Sciatic nerve (tissue), 2 donors: ENCODE results near the gene GGTLC1. TPM values are rescaled to one million over a fixed set of nuclear protein-coding genes. Genes with fewer than 3 reads are reported as not detected.
"Not testable (repeated sequence)": the region's sequence is repeated elsewhere in the genome, so short reads cannot be mapped to it uniquely, and the experiment has no call there.

Experiments used
- ATAC-seq: fragments of 200-7000 bp; cut with Tn5 transposase; one replicate; pipeline ENCODE4 v1.9.1; 2020; ENCODE audit warnings: mild to moderate bottlenecking, moderate library complexity
- DNase-seq: peaks from one replicate; pipeline ENCODE4 v3.0.0-alpha.2; 2020; ENCODE audit warnings: low spot score
- intact Hi-C: fragments of 100-400 bp; cut with DNase I; formaldehyde crosslinking; loops from one replicate; pipeline ENCODE4 v1.14.2; 2022
- total RNA-seq: library from RNA; stranded (reverse); fragmentation: NEBNext Ultra II Directional; extraction: Animal tissue kit (Norgen Biotek cat#: 25700); gene quantifications from one replicate; pipeline ENCODE4 v1.2.1, GENCODE V29; 2021
- donor health status: DM: no; HTN: no; CAD: no.
- donor health status: DM: no; HTN: no; CAD: no.

The GGTLC1 gene
- total RNA-seq, 1 donor from 2014 or later: not detected

DNA sequence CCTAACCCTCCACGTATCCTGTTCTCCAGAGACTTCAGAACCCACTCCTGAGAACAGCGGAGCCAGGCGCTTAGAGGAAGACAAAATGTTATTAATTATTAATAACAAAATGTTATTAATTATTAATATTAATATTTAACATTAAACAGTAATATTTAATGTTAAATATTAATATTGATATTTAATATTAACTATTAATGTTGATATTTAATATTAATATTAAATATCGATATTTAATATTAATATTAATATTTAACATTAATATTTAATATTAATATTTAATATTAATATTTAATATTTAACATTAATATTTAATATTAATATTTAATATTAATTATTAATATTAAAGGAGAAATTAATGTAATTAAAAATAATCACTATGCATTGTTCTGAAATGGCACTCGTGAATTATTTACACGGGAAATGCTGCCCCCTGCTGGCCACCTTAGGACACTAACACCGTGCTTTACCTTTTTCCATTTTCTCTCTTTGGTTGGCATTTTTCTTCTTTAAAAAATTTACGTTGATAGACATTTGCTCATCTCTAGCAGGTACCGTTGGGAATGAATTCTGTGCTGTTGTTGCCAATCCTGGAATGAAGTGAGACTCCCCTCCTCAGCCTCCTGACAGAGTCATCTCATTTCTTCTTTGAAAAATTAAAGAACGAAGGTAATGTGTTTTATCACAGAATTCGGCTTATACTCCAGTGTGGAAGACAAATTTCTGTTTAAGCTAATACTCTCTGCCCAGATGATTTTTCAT, 7.5 kb upstream of the GGTLC1 start:
- DNase-seq (peak; percentile 83), ATAC-seq (no peak)
- intact Hi-C loops: no loop called here

DNA sequence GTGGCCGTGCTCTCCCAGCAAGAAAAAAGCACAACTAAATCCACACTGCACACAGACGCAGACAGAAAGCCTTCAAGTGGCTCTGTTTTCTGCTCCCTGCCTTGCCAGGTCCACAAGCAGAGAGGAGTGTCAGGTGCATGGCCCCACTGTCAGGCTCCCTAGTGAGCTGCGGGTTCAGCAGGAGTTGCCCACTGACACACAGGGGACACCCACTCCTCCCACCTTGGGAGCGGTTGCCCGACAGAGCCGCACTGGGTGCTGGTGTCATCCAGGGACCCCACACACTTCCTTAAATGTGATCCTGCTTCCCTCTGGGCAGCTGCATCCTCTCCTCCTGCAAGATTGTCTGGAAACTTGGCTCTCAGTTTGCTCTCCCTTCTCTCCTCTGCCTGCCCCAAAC, 6.7 kb upstream of the GGTLC1 start:
- ATAC-seq, intact Hi-C loops, DNase-seq: not testable (repeated sequence)

DNA sequence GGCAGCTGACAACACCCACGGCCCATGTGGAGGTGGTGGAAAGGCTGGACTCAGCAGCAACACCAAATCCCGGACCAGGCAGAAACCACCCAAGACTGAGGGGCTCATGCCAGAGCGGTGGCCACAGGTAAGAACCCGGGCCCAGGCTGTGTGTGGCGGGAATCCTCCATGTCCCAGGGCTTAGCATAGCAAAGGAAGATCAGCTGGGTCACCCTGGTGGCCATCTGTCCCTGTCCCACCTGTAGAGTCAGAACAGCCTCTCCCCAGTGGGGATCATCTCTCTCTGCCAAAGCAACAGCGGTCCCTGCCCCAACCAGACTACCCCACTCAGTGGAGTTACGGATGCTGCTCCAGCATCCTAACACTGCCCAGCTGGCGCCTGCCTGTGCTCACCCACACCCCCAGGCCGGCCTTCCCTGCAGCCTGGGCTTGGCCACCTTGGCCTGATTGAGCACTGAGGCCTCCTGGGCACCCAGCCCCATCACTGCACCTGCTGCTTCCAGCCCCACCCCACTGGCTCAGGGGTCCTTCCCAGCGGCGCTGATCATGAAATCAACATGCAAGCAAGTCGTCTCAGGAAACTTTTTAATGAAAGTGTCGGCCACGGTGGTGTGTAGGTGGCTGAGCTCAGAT, 5.5 kb upstream of the GGTLC1 start:
- DNase-seq, ATAC-seq, intact Hi-C loops: not testable (repeated sequence)

DNA sequence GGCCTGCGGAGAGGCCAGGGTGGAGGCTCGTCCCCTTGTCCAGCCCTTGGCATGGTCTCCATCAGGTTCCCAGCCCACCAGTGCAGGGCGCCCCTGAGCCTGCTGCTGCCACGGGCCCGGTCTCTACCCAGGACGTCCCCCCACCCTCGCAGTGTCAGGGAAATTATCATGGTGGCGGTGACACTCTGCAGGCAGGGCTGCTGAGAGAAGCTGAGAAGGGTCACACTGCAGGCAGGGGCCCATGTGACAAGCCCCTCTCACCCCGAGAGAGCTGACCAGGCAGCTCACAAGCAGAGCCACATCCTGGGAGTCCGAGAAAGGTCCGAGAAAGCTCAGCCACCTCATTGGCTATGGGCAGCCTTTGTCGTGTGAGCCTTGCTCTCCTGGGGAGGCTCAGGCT, 4.9 kb upstream of the GGTLC1 start:
- ATAC-seq, intact Hi-C loops, DNase-seq: not testable (repeated sequence)

DNA sequence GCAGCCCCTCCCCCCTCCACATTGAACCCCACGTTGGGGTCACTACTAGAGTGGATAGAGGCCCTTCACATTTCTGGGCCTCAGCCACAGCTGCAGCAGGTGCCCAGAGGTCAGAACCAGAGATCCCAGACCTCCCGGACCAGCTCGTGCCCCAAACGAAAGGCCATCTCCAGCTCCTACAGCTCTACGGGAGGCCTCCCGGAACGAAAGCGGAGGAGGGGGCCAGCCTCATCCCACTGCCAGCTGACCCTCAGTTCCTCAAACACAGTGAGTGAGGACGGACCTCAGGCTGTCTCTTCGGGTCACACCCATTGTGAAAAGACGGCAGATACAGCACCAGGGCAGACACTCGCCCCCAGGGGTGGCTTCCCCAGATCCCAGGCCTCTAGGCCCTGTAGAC, 1.7 kb upstream of the GGTLC1 start:
- ATAC-seq, DNase-seq, intact Hi-C loops: not testable (repeated sequence)

DNA sequence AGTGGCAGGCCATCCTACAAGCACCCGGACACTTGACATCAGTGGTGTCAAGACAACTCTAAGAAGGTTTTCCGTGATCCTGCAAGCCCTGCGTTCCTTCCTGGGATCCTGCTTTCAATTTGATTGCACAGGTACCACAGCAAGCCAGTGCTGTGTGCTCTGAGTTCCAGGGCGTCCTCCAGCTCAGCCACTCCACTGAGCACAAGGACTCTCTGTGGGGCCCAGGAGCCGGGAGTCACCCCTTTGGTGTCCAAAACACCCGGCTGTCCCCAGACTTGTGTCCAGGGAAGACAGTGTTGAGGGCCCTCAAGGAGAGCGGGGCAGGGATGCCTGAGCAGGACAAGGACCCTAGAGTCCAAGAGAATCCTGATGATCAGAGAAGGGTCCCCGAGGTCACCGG, 387 bp upstream of the GGTLC1 start:
- intact Hi-C loops: loop anchor here (5.0 kb wide), 1 partner anchor 52 kb away; no protein-coding TSS in a partner anchor
- DNase-seq, ATAC-seq: not testable (repeated sequence)

DNA sequence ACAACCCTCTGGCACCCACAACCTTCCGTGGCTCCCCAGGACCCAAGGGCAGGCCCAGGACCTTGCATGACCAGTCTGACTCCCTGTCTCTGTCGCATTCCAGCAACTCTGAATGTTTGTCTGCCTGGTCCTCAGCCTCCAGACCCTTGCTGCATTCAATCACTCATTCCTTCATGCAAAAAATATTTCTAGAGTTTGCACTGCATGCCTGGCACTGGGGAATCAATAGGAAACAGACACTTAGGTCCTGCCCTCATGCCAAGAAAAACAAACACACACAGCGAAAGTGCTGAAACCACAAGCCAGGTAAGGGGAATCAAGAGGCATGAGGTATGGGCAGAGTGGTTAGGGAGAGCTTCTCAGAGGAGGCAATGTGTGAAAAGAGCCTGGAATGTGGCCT, 1.9 kb downstream of the GGTLC1 start:
- intact Hi-C loops: loop anchor here (5.0 kb wide), 1 partner anchor 49 kb away; no protein-coding TSS in a partner anchor
- DNase-seq, ATAC-seq: not testable (repeated sequence)

DNA sequence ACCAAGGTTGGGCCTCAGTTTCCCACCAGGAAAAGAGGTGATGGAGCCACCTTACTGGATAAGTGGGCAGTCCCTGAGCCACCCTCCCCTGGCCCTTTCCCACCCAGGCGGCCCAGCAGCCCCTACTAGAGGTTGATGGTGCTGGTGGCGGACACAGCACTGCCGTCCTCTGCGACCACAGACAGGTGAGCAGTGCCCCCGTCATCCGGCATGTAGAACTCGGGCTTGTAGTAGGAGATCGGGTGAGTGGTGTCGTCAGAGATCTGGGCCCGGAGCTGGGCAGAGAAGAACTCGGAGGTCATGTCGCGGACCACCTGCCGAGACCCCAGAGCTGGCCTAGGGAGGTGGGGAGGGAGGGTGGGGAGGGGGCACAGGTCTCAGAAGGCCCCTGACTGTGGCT, 2.3 kb downstream of the GGTLC1 start:
- intact Hi-C loops: loop anchor here (5.0 kb wide), 1 partner anchor 49 kb away; no protein-coding TSS in a partner anchor
- not testable (repeated sequence) for ATAC-seq, DNase-seq

DNA sequence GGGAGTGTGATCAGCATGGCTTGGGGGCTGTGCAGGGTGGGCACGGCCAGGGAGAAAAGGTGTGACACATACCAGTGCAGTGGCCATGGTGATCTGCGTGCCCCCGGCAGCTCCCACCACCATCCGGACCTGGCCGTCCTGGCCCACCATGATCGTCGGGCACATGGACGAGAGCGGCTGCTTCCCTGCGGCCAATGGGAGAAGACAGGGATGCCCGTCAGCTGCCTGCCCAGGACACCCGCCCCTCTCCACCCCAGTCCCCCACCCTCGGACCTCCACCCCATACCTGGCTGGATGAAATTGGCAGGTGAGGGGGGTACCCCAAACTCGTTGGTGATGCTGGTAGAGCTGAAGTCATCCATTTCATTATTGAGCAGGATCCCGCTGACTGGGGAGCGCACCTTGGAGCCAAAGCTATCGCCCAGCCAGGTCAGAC, 2.8 kb downstream of the GGTLC1 start:
- ATAC-seq, DNase-seq: not testable (repeated sequence)
- intact Hi-C loops: loop anchor here (5.0 kb wide), 1 partner anchor 49 kb away; no protein-coding TSS in a partner anchor

DNA sequence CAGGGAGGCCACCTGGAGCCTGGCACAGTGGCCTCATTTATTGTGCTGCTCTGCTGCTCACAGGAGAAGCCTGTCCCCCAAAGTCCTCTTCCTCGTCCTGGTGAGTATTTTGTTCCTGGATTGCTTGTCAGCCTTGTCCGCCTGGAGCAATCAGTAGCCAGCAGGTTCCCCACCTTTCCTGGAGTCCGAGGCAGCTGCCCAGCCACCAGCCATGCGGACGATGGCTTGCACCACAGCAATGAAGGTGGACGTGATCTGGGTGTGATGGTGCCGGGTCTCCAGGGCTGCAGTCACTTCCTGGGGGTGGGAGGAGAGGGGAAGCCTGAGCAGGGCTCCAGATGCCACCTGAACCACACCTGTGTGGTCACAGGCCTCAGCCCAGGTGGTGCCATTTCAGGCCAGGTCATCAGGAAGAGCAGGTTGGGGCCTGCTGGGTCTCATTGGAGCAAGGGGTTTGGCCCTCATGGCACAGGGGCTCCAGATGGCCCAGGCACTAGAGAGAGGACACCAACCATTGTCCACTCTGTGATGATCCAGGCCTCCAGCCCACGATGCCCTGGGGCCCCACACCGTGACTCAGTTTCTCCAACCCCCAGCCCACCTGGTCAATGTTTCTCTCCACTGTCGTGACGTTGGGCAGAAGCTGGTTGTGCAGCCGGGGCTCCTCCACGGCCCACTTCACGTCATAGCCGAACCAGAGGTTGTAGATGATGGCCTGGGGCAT, 3.4 kb downstream of the GGTLC1 start:
- not testable (repeated sequence) for ATAC-seq, DNase-seq
- intact Hi-C loops: loop anchor here (5.0 kb wide), 1 partner anchor 48 kb away; no protein-coding TSS in a partner anchor

DNA sequence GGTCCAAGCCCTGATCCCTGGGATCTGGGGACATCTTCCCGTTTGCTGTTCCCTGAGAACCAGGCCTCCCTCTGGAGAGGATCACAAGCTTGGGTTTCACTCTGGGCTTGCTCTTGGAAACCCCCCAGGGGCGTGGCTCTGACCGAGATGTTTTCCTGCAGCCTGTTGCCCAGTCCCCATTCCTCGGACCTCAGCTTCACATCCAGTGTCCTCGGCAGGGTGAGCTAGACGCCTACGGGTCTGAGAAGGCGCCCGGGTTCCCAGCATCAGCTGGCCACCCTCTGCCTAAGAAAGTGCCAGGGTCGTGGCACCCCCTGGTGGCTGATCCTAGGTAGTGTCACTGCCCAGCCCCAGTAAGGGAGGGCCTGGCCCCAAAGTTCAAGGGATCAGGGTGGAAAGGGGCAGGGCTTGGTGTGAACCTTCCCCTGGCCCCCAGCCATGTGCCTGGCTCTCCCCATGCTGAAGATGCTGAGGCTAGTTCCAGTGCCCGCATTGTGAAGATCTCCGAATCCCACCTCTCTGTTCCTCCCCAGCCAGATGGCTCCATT, 4.0 kb downstream of the GGTLC1 start:
- intact Hi-C loops: loop anchor here (5.0 kb wide), 1 partner anchor 47 kb away; no protein-coding TSS in a partner anchor
- not testable (repeated sequence) for ATAC-seq, DNase-seq

DNA sequence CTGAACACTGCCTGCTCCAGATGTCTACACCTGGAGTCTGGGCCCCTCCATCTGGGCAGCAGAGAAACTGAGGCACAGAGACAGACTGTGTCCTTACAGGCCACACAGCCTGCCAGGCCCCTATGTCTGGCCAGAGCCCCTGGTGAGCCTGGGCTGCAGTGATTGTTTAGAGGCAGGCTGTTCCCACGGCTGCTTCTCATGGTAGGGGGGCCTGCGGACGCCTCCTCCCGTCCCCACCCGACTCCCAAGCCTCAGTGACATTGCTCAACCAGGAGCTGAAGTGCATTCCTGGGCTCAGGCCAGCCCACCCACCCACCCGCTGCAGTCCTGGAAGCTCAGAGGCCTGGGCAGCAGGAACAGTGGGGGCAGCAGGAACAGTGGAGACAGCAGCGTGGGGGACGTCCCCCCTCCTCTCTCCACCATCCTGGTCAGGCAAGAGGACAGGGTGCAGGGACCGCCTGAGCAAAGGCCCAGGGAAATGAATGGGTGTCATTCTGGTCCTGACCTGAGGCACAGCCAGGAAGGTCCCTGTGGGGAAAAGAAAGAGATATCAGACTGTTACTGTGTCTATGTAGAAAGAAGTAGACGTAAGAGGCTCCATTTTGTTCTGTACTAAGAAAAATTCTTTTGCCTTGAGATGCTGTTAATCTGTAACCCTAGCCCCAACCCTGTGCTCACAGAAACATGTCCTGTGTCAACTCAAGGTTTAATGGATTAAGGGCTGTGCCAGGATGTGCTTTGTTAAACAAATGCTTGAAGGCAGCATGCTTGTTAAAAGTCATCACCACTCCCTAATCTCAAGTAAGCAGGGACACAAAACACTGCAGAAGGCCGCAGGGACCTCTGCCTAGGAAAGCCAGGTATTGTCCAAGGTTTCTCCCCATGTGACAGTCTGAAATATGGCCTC, 6.2 kb downstream of the GGTLC1 start:
- intact Hi-C loops, ATAC-seq: not testable (repeated sequence)

DNA sequence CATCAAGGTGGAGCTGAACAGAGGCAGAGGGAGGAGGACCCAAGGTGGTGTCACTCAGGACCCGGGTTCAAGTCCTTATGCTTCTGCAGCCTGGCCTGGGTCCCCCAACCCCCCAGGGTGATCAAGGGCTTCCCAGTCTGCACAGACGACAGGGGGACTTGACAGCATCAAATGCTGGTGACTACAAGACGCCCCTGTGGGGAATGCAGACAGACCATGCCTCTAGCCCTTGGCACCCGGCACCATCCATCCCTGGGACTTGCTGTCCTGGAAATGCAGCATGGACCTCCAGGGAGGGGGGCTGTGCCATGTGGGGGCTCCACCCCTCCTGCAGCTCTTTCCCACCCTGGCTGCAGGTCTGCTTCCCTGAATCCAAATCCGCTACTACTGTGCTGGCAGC, 7.1 kb downstream of the GGTLC1 start:
- intact Hi-C loops, DNase-seq, ATAC-seq: not testable (repeated sequence)

More for the DNA sequence above, 6.2 kb downstream of the GGTLC1 start:
- not testable (repeated sequence) for DNase-seq

DNA sequence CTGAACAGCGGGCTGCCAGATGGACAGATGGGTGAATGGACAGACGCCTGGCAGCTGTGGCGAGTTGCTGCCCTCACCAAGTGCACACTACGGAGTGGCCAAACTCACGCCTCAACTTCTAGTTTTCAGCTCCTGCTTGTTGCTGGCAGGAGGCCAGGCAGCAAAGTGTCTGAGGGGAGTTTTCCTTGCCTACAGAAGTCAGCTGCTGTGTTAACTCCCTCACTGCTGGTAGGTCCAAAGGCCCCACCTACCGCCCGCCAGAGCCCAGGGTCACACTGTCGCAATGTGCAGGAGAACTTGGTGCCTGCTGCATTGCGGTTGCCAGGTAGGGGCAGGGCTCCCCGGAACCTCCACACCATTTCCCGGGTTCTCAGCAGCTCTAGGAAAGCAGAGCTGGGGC, 7.6 kb downstream of the GGTLC1 start:
- peak; percentile 69 for DNase-seq
- ATAC-seq, intact Hi-C loops: not testable (repeated sequence)

DNA sequence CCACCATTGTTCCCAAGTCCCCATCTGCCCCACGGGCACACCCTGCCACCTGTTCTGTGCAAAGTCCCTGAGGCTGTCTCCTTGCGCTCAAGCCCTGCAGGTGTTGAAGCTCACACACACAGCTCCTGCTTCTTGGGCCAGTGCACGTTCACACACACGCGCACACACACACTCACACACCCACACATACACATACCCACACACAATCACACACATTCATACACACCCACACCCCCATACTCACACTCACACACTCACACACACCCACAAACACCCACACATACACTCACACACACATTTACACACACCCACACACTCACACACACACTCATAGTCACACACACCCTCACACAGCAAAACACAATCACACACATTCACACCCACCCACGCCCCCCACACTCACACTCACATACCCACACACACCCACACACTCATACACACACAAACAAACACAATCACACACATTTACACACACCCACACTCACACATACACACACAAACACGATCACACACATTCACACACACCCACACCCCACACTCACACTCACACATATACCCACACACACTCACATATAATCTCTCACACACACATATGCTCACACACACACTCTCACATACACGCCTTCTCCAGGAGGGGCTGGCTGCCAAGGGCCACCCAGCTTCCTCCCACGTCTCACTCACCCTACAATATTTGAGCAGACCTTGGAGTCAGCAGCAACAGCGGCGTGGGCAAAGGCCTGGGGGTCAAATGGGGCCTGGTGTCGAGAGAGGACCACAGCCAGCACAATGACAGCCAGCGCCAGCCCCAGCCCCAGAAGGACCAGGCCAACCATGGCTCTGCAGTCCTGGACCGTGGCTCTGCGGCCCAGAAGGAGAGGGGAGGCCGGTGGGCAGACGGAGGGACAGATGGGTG, 8.4 kb downstream of the GGTLC1 start:
- DNase-seq, ATAC-seq, intact Hi-C loops: not testable (repeated sequence)

DNA sequence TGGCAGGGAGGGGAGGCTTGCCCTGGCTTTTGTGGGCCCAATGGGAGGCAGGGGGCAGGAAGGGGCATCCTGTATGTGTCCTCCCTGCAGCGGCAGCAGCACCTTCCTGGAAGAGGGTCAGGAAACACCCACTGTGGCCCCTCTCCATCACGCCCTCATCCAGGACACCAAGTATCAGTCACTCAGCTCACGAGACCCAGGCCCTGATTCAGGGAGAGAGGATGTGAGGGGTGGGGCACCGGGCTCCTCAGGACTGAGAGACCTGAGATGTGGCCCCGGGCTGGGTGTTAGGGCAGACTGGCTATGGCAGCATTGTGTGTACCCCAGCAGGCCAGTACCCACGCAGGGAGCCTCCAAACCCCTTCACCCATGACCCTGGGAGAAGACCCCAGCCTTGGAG, 9.2 kb downstream of the GGTLC1 start:
- intact Hi-C loops, ATAC-seq, DNase-seq: not testable (repeated sequence)

DNA sequence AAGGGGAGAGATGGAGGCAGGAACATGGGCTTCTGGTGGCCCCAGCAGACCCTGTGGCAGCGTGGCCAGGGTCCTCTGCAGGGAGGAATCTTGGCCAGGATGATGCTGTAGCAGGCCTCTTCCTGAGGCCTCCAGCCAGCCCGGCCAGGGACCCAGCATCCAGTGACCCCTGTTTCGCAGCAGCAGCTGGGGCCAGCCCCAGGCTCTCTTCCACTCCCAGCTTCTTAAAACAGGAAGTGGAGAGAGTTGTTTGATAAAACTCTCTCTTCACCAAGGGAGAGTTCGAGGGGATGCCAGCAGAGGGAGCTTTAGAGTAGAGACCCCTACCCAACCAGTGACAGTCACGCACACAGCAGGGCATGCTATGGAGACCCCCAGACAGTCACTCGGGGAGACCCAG, 10.1 kb downstream of the GGTLC1 start:
- DNase-seq, ATAC-seq, intact Hi-C loops: not testable (repeated sequence)
